HG03060 (cell line): ENCODE data around the gene NAT9.

ENCODE experiments used
- ATAC-seq: cut with Tn5 transposase; IDR thresholded peaks from one replicate; pipeline ENCODE4 v1.9.1; 2021; ENCODE audit warnings: low read depth, moderate number of reproducible peaks; ENCODE audit not compliant: unreplicated experiment

Gene NAT9

GRCh38 chr17:74764751-74765286 lies 11.3 kb downstream of the NAT9 start:
- no peak for ATAC-seq

- ATAC-seq: no peak
Observed at GRCh38 chr17:74763565-74764387, 12.4 kb downstream of the NAT9 start.

GRCh38 chr17:74761931-74762330 lies 14.2 kb downstream of the NAT9 start:
- ATAC-seq: no peak

- ATAC-seq: no peak
Observed at GRCh38 chr17:74761419-74761818, 14.7 kb downstream of the NAT9 start.

DNA sequence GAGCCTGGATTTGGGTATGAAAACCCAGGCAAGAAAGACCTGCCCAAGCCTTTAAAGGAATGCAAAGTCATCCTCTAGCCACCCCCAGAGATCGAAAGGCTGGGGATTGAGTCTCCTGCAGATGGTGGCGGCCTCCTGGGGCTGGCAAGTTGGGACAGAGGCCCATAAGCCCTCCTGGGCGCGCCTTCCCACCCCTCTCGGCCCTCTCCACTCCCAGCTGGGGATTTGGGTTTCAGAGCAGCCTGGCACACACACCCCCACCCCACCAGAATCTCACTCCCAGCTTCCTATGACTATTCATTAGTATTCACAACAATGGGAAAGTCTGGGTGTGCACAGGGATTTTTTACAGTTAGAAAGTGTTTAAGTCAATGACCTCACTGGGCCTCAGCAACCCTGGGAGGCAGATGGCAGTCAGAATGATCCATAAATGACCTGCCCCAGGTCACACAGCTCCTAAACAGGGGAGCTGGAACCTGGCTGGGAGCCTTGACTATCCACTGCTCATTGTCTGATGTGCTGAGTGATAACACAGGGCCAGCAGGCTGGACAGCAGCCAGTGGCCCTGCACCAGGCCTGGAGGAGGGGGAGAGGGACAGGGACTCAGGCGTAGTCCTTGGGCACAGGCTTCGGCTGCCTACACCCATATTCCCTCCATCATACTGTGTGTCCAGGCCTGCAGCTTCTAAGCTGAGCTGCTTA lies 15.6 kb downstream of the NAT9 start:
- ATAC-seq: no peak

DNA sequence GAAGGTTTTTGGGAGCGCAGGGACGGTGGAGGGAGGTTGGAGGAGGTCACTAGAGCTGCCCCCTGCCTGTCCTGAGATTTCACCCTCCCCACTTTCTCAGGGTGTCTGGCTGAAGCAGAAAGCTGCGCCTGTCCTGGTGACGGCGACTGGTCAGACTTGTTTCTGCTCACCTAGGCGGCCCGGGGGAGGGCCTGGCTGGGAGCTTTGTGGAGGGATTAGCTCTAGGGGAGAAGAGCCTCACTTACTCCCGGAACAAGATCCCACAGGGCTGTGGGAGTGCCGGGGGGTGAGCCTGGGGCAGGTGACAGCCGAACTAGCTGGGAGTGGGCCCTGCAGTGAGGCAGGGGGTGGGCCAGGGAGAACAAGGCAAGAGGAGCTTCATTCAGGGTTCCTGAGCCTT lies 16.2 kb downstream of the NAT9 start:
- no peak for ATAC-seq

GRCh38 chr17:74759243-74759801 lies 16.8 kb downstream of the NAT9 start:
- ATAC-seq: peak; percentile 59

GRCh38 chr17:74758848-74759168 lies 17.3 kb downstream of the NAT9 start:
- ATAC-seq: no peak

DNA sequence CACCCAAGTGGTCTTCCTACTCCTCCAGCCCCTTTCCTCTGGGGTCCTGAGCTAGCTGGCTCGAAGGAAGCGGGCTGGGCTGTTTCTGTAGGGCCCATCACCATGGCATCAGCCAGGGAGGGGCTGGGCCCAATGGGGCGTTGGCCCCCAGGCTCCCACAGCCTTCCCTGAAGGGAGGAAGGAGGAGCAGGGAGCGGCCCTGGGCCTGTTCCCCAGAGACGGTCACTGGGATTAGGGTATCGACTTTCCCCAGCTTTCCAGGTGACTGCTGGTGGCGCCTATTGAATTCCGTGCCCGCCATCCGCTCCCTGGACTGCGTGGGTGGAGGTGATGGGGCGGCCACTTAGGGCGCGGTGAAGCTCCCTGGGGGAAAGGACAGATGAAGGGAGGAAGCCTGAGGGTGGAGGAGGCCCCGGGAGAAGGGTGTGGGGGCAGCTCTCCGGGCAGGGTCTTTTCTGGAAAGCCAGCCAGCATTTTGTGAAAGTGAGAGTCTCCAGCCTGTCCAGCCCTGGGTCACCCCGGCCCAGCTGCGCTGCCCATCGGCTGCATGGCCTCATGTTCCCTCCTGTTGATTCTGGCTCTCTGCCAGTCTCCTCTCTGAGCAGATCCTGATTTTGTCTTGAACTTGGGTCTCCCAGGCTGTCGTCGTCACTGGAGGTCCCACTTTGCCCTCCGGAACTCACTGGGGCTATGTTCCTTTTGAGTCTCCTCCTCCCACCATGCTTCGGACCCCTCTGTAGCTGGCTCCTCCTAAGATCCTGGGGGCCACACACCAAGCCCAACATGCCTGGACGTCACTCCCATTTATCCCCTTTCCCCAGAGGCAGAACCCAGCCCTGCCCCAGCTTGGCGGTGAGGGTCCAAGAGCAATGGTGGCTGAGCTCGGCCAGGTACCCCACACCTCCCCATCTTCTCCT lies 18.0 kb downstream of the NAT9 start:
- no peak for ATAC-seq

- no peak for ATAC-seq
Observed at GRCh38 chr17:74757502-74757901, 18.6 kb downstream of the NAT9 start.

- no peak for ATAC-seq
Observed at GRCh38 chr17:74756891-74757290, 19.3 kb downstream of the NAT9 start.

DNA sequence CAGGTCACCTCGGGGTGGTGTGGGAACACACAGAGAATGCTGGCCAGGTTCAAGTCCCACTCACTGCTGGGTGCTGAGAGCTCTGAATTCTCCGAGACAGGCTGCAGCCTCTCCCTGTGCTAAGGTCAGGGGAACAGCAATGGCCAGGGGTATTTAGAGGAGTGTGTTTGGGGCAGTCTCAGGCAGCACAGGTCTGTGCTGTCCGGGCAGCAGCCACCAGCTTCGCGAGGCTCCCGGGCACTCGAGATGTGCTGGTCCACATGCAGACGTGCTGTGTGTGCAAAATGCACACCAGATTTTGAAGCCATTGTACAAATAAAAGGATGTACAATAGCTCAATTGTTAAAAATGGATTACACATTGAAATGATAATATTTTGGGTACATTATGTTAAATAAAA lies 20.6 kb downstream of the NAT9 start:
- no peak for ATAC-seq

- ATAC-seq: no peak
Observed at GRCh38 chr17:74754832-74755231, 21.3 kb downstream of the NAT9 start.

GRCh38 chr17:74752822-74753401 lies 23.2 kb downstream of the NAT9 start:
- ATAC-seq: no peak

- ATAC-seq: no peak
Observed at GRCh38 chr17:74752415-74752814, 23.7 kb downstream of the NAT9 start.

- ATAC-seq: no peak
Observed at GRCh38 chr17:74750327-74751069, 25.6 kb downstream of the NAT9 start.

- no peak for ATAC-seq
Observed at GRCh38 chr17:74750039-74750326, 26.2 kb downstream of the NAT9 start.

DNA sequence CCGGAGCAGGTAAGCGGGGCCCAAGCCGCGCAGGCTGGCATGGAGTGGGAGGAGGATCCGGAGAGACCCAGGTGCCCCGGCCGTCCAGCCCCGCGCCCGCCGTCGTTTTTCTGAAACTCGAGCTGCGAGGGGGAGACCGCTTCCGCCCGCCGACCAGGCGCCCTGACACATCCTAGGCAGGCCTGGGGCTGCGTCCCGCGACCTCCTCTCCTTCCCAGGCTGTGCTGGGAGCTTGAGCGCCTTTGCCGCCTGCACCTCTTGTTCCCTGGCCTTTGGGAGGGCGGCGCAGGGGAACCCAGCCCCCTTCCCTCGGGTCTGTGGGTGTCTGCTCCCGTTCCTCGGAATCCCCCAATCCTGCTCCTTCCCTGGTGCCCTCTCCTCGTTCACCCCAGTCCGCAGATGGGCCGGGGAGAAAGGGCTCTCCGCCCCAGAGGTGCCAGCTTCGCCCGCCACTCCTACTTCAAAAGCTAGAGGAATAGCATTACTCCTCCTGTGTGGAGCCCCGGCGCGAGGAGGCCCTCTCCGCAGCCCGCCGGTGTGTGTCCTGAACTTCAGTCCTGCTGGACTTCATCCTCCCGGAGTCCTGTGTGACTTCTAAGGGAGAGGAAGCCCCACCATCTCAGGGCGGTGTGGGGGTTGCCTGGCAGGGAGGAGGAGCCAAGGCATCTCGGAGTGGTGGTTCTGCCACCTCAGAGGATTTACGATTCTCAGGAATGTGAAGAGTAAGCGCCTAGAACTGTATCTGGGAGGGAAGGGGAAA lies 26.7 kb downstream of the NAT9 start:
- ATAC-seq: no peak
